K562 (cell line): ENCODE results near the gene KCNK2.

Source experiments
- CHD2 ChIP-seq: IDR thresholded peaks from 2 replicates; pipeline ENCODE4 v1.6.1; 2011; ENCODE audit warnings: low read depth, low read length
- EP300 ChIP-seq: IDR thresholded peaks from 2 replicates; pipeline ENCODE4 v1.6.1; 2012; ENCODE audit warnings: low read length, improper control_type of control experiment
- MXI1 ChIP-seq: IDR thresholded peaks from 2 replicates; pipeline ENCODE4 v1.6.1; 2011; ENCODE audit warnings: low read depth, mild to moderate bottlenecking, improper control_type of control experiment, low read length
- PML ChIP-seq: IDR thresholded peaks from 2 replicates; pipeline ENCODE4 v1.6.1; 2012; ENCODE audit warnings: low read length, inconsistent platforms
- POLR2A ChIP-seq: fragments of 450-650 bp; conservative IDR thresholded peaks from 2 replicates; pipeline ENCODE4 v1.6.1; 2016
- POLR3G ChIP-seq: IDR thresholded peaks from 2 replicates; pipeline ENCODE4 v1.6.1; 2011; ENCODE audit not compliant: insufficient read length, insufficient replicate concordance; ENCODE audit errors: extremely low read depth
- PRDM10 ChIP-seq: fragments of 450-650 bp; IDR thresholded peaks from 2 replicates; pipeline ENCODE4 v1.6.1; 2018; ENCODE audit not compliant: partially characterized antibody
- ZNF41 ChIP-seq: fragments of 250-450 bp; sonication (Bioruptor Pico); conservative IDR thresholded peaks from 2 replicates; pipeline ENCODE4 v1.4.0; 2020; ENCODE audit warnings: mild to moderate bottlenecking
- TF ChIP-seq, protein P1 (sequence below): sonication (generic); formaldehyde crosslinking; IDR thresholded peaks from 2 replicates; pipeline ENCODE4 v1.9.0; 2022; ENCODE audit warnings: mild to moderate bottlenecking, missing genetic modification reagents
- TF ChIP-seq, protein P2 (sequence below), 2 experiments: fragments of 150-350 bp in 1 of 2; IDR thresholded peaks; 2 replicates each; pipeline ENCODE4 v1.6.1; 2012 to 2016; ENCODE audit warnings: low read depth in 2 of 2, low read length in 2 of 2, mild to moderate bottlenecking in 1 of 2, moderate library complexity in 1 of 2

- TF ChIP-seq EP300 (no peak), CHD2 (no peak), MXI1 (no peak), PRDM10 (no peak), ZNF41 (CRISPR knock-in tag) (no peak), POLR3G (no peak), PML (no peak), POLR2A (no peak)
- TF ChIP-seq, protein P1, sequence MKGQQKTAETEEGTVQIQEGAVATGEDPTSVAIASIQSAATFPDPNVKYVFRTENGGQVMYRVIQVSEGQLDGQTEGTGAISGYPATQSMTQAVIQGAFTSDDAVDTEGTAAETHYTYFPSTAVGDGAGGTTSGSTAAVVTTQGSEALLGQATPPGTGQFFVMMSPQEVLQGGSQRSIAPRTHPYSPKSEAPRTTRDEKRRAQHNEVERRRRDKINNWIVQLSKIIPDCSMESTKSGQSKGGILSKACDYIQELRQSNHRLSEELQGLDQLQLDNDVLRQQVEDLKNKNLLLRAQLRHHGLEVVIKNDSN (CRISPR knock-in tag), result no peak
- TF ChIP-seq, protein P2, sequence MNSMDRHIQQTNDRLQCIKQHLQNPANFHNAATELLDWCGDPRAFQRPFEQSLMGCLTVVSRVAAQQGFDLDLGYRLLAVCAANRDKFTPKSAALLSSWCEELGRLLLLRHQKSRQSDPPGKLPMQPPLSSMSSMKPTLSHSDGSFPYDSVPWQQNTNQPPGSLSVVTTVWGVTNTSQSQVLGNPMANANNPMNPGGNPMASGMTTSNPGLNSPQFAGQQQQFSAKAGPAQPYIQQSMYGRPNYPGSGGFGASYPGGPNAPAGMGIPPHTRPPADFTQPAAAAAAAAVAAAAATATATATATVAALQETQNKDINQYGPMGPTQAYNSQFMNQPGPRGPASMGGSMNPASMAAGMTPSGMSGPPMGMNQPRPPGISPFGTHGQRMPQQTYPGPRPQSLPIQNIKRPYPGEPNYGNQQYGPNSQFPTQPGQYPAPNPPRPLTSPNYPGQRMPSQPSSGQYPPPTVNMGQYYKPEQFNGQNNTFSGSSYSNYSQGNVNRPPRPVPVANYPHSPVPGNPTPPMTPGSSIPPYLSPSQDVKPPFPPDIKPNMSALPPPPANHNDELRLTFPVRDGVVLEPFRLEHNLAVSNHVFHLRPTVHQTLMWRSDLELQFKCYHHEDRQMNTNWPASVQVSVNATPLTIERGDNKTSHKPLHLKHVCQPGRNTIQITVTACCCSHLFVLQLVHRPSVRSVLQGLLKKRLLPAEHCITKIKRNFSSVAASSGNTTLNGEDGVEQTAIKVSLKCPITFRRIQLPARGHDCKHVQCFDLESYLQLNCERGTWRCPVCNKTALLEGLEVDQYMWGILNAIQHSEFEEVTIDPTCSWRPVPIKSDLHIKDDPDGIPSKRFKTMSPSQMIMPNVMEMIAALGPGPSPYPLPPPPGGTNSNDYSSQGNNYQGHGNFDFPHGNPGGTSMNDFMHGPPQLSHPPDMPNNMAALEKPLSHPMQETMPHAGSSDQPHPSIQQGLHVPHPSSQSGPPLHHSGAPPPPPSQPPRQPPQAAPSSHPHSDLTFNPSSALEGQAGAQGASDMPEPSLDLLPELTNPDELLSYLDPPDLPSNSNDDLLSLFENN (IDR thresholded peaks at IDR 0.05; ENCODE audit: low read depth in 2 of 2, low read length in 2 of 2), result no peak
These were observed 55.4 kb downstream of the KCNK2 start for GRCh38 chr1:215137985-215138384.
